ENCODE results near the gene SPAG16. TPM values are rescaled to one million over a fixed set of nuclear protein-coding genes. Genes with fewer than 3 reads are reported as not detected.

Gene SPAG16
- total RNA-seq, 1 experiment from 2014 or later, result 17.3 TPM

DNA sequence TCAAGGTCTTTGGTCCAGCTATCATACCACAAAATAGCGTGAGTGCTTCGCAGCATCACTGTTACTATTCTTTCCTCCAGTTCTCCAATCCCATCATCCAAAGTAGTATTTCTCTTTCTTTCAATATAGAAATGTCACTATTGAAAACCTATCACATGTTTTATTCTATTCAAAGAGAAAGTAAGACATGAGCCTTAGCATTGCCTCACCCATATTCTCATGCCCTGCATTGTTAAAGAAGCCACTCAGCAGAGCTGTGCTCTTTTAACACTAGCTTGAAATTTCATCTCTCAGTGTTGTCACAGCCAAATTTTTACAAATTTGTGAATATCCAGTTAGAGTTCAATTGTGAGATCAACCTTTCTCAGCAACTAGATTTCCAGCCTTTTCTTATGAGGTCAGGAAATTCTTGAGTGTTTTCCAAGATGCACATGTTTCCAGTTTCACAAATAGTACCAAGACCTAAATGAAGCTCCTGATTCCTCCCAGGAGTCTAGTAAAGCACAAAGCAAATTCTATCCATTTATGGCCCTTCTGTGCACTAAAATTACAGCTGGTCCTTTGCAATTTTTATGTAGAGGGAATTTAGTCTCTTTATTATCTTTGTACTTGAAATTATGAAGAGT lies 343.7 kb downstream of the SPAG16 start:
- no peak for DNase-seq
- Histone ChIP-seq H2BK20ac (ENCODE audit: low read depth, low read length, poor library complexity, severe bottlenecking) (no peak overlapping the region), H3K18ac (ENCODE audit: insufficient read length, low read depth, low read length) (no peak overlapping the region), H3T11ph (ENCODE audit: low read length) (no peak overlapping the region), H3K56ac (ENCODE audit: insufficient read length, low read depth, low read length) (no peak overlapping the region), H3K27ac (ENCODE audit: insufficient read length, low read depth, low read length) (no peak overlapping the region), H4K5ac (ENCODE audit: insufficient read length, low read depth, low read length) (no peak overlapping the region), H2AK5ac (ENCODE audit: insufficient read length, low read length) (no peak overlapping the region), H2BK12ac (ENCODE audit: insufficient read length, low read depth, low read length) (no peak overlapping the region), H3K14ac (ENCODE audit: insufficient read depth, low read length) (no peak overlapping the region), H2AFZ (ENCODE audit: low read length) (no peak overlapping the region), H3K9ac (ENCODE audit: extremely low read depth, insufficient read length, low read length) (no peak overlapping the region), H3K4me1 (ENCODE audit: insufficient read depth, low read length) (no peaks in the 10 kb centered on the region), H3K9me3 (ENCODE audit: control insufficient read depth, low read depth, low read length) (no peaks in the 10 kb centered on the region), H3K23me2 (ENCODE audit: insufficient read length, low read depth, low read length, poor library complexity, severe bottlenecking) (no peaks in the 10 kb centered on the region), H2BK120ac (ENCODE audit: low read depth, low read length, poor library complexity, severe bottlenecking) (no peak overlapping the region), H2BK15ac (ENCODE audit: low read depth, low read length) (no peak overlapping the region), H4K8ac (replicated peaks; ENCODE audit: insufficient read length, low read depth, low read length) (no peak overlapping the region), H3K79me1 (ENCODE audit: insufficient read depth, low read depth, low read length, poor library complexity, severe bottlenecking) (no peaks in the 10 kb centered on the region), H4K91ac (ENCODE audit: insufficient read length, low read depth, low read length) (no peak overlapping the region), H3K23ac (ENCODE audit: insufficient read length, low read depth, low read length) (no peak overlapping the region), H3K4ac (ENCODE audit: low read depth, low read length) (no peak overlapping the region), H2BK5ac (ENCODE audit: insufficient read length, low read length) (no peak overlapping the region), H3K27me3 (ENCODE audit: insufficient read depth, low read length) (no peaks in the 10 kb centered on the region), H3K79me2 (ENCODE audit: insufficient read depth, low read length) (no peaks in the 10 kb centered on the region), H4K20me1 (ENCODE audit: control insufficient read depth, insufficient read depth, insufficient read length) (no peaks in the 10 kb centered on the region), H3K4me2 (ENCODE audit: insufficient read depth, insufficient read length, low read length) (no peak overlapping the region)
- Mint-ChIP-seq H3K4me3 (no peak overlapping the region), H3K27me3 (ENCODE audit: low read depth) (no peaks in the 10 kb centered on the region), H3K36me3 (ENCODE audit: insufficient read depth in 1 of 3, low read depth in 3 of 3) (peaks cover 0 to 7% (median 7%) of the 10 kb centered on the region in 3 experiments; a peak in 5 of 7 replicates), H3K9me3 (peaks cover 6 to 16% of the 10 kb centered on the region in 2 experiments), H3K4me1 (no peaks in the 10 kb centered on the region), H3K27ac (no peak overlapping the region)
- TF ChIP-seq, protein P1, sequence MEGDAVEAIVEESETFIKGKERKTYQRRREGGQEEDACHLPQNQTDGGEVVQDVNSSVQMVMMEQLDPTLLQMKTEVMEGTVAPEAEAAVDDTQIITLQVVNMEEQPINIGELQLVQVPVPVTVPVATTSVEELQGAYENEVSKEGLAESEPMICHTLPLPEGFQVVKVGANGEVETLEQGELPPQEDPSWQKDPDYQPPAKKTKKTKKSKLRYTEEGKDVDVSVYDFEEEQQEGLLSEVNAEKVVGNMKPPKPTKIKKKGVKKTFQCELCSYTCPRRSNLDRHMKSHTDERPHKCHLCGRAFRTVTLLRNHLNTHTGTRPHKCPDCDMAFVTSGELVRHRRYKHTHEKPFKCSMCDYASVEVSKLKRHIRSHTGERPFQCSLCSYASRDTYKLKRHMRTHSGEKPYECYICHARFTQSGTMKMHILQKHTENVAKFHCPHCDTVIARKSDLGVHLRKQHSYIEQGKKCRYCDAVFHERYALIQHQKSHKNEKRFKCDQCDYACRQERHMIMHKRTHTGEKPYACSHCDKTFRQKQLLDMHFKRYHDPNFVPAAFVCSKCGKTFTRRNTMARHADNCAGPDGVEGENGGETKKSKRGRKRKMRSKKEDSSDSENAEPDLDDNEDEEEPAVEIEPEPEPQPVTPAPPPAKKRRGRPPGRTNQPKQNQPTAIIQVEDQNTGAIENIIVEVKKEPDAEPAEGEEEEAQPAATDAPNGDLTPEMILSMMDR (conservative IDR thresholded peaks at IDR 0.05), result no peak
- no CpG with 5 or more reads among the region's 2 CpGs for WGBS (ENCODE audit: extremely low coverage, insufficient read length, low lambda C conversion rate)

Data from H9 (cell line).